HepG2 (cell line): Measurements from ENCODE around the gene FOSB. TPM values are rescaled to one million over a fixed set of nuclear protein-coding genes. Genes with fewer than 3 reads are reported as not detected.

ENCODE experiments used
- ARNTL ChIP-seq: sonication (generic); formaldehyde crosslinking; IDR thresholded peaks from 2 replicates; pipeline ENCODE4 v1.4.0; 2020; ENCODE audit warnings: mild to moderate bottlenecking, missing genetic modification reagents
- ATF1 ChIP-seq: IDR thresholded peaks from 2 replicates; pipeline ENCODE4 v1.6.1; 2016; ENCODE audit warnings: mild to moderate bottlenecking, control low read depth
- ATF3 ChIP-seq: sonication (generic); formaldehyde crosslinking; IDR thresholded peaks from 2 replicates; pipeline ENCODE4 v1.4.0; 2020; ENCODE audit warnings: missing genetic modification reagents
- GABPA ChIP-seq, 2 experiments: IDR thresholded peaks; 2 replicates each; pipeline ENCODE4 v1.6.1; 2011 to 2016; ENCODE audit warnings: low read depth in 2 of 2, low read length in 1 of 2, missing biosample characterization in 1 of 2, missing genetic modification characterization in 1 of 2
- GABPB1 ChIP-seq: IDR thresholded peaks from 2 replicates; pipeline ENCODE4 v1.6.1; 2016; ENCODE audit warnings: mild to moderate bottlenecking, missing genetic modification reagents, moderate library complexity, missing compliant biosample characterization
- HBP1 ChIP-seq: IDR thresholded peaks from 2 replicates; pipeline ENCODE4 v1.6.1; 2016; ENCODE audit warnings: low read depth, control low read depth
- HDAC1 ChIP-seq: sonication (generic); formaldehyde crosslinking; IDR thresholded peaks from 2 replicates; pipeline ENCODE4 v1.5.1; 2020; ENCODE audit warnings: mild to moderate bottlenecking, missing genetic modification reagents
- KLF13 ChIP-seq: sonication (generic); formaldehyde crosslinking; IDR thresholded peaks from 2 replicates; pipeline ENCODE4 v1.4.0; 2020; ENCODE audit warnings: mild to moderate bottlenecking, missing genetic modification reagents
- MXD1 ChIP-seq: sonication (generic); formaldehyde crosslinking; IDR thresholded peaks from 2 replicates; pipeline ENCODE4 v1.4.0; 2020; ENCODE audit warnings: mild to moderate bottlenecking, missing genetic modification reagents
- MXI1 ChIP-seq: IDR thresholded peaks from 3 replicates; pipeline ENCODE4 v1.6.1; 2012; ENCODE audit warnings: low read depth, low read length, inconsistent platforms, borderline replicate concordance
- NFIC ChIP-seq: IDR thresholded peaks from 2 replicates; pipeline ENCODE4 v1.6.1; 2012; ENCODE audit warnings: mild to moderate bottlenecking, low read length, inconsistent platforms
- NFYB ChIP-seq: sonication (generic); formaldehyde crosslinking; IDR thresholded peaks from 2 replicates; pipeline ENCODE4 v1.4.0; 2020; ENCODE audit warnings: missing genetic modification reagents
- NFYC ChIP-seq: IDR thresholded peaks from 2 replicates; pipeline ENCODE4 v1.6.1; 2016; ENCODE audit warnings: missing genetic modification reagents, missing compliant biosample characterization
- PBX2 ChIP-seq: IDR thresholded peaks from 2 replicates; pipeline ENCODE4 v1.6.1; 2016; ENCODE audit warnings: control low read depth
- RARA ChIP-seq: IDR thresholded peaks from 2 replicates; pipeline ENCODE4 v1.6.1; 2016; ENCODE audit warnings: missing genetic modification reagents, missing compliant biosample characterization
- RBFOX2 ChIP-seq: fragments of 200-400 bp; formaldehyde crosslinking; IDR thresholded peaks from 2 replicates; pipeline ENCODE4 v1.6.1; 2017; ENCODE audit warnings: low read depth, mild to moderate bottlenecking, low read length
- RFXAP ChIP-seq: sonication (generic); formaldehyde crosslinking; IDR thresholded peaks from 2 replicates; pipeline ENCODE4 v1.4.0; 2020; ENCODE audit warnings: missing genetic modification reagents, borderline replicate concordance
- SIN3A ChIP-seq: IDR thresholded peaks from 2 replicates; pipeline ENCODE4 v1.6.1; 2011; ENCODE audit warnings: low read depth, mild to moderate bottlenecking, control low read depth, low read length, borderline replicate concordance
- SMYD3 ChIP-seq: sonication (generic); formaldehyde crosslinking; IDR thresholded peaks from 2 replicates; pipeline ENCODE4 v1.8.1; 2023; ENCODE audit warnings: mild to moderate bottlenecking, missing genetic modification reagents
- STAG1 ChIP-seq: sonication (generic); formaldehyde crosslinking; IDR thresholded peaks from 2 replicates; pipeline ENCODE4 v1.4.0; 2020; ENCODE audit warnings: missing genetic modification reagents
- THAP9 ChIP-seq: sonication (generic); formaldehyde crosslinking; IDR thresholded peaks from 2 replicates; pipeline ENCODE4; 2020; ENCODE audit warnings: missing genetic modification reagents, mild to moderate bottlenecking, borderline replicate concordance
- ZNF282 ChIP-seq: fragments of 450-650 bp; IDR thresholded peaks from 2 replicates; pipeline ENCODE4 v1.6.1; 2018; ENCODE audit not compliant: partially characterized antibody
- ZNF460 ChIP-seq: sonication (generic); formaldehyde crosslinking; IDR thresholded peaks from 2 replicates; pipeline ENCODE4 v1.5.1; 2020; ENCODE audit warnings: missing genetic modification reagents, mild to moderate bottlenecking, borderline replicate concordance
- ZNF766 ChIP-seq: sonication (generic); formaldehyde crosslinking; IDR thresholded peaks from 2 replicates; pipeline ENCODE4 v1.5.0; 2020; ENCODE audit warnings: missing genetic modification reagents, borderline replicate concordance
- ZNF83 ChIP-seq: sonication (generic); formaldehyde crosslinking; IDR thresholded peaks from 2 replicates; pipeline ENCODE4 v1.4.0; 2020; ENCODE audit warnings: missing genetic modification reagents, mild to moderate bottlenecking, borderline replicate concordance
- polyA plus RNA-seq, 8 experiments: library from polyadenylated mRNA; depleted of rRNA in 3 of 8; stranded (reverse) in 7 of 8; unstranded in 1 of 8; fragments of >200 nt; fragmentation: Illumina TruSeq in 4 of 8; extraction: Trizol in 4 of 8; gene quantifications; 2 replicates each; pipeline versions ENCODE4 v1.2.1 to v1.2.3, GENCODE V29; 2011 to 2016; ENCODE audit warnings: low read depth in 4 of 8, missing spikeins in 1 of 8, mixed read lengths in 1 of 8; ENCODE audit not compliant: insufficient read depth in 1 of 8
- total RNA-seq, 5 experiments: library from RNA; depleted of rRNA; stranded (reverse); fragments of >200 nt; fragmentation: Illumina TruSeq; extraction: Trizol; gene quantifications; 2 replicates each; pipeline ENCODE4 v1.2.3, GENCODE V29; 2016; ENCODE audit warnings: low read depth in 1 of 5

Gene FOSB
- total and polyA plus RNA-seq, 2 of the 13 experiments (the other 11 are each of a cell fraction or from before 2014, with no cell fraction given), result 2.8 to 6.0 TPM

GRCh38 chr19:45467456-45468158 is at the start of gene FOSB (continued):
- TF ChIP-seq MXI1 (peak; percentile 68; the same call in 1 of the 3 replicates), SMYD3 (no peak), RFXAP (no peak), ZNF460 (CRISPR knock-in tag) (no peak), HBP1 (CRISPR knock-in tag) (peak; percentile 91; the same call in 1 of the 2 replicates), ZNF83 (no peak), RARA (peak; percentile 41), HDAC1 (CRISPR knock-in tag) (peak; percentile 77; the same call in 1 of the 2 replicates), MXD1 (0 out of 2 replicates have a peak, but pooled peaks have one; percentile 56), THAP9 (CRISPR knock-in tag) (no peak), ATF1 (CRISPR knock-in tag) (peak; percentile 94), STAG1 (CRISPR knock-in tag) (no peak), GABPB1 (CRISPR knock-in tag) (peak; percentile 68), KLF13 (CRISPR knock-in tag) (no peak), RBFOX2 (peak; percentile 44; the same call in 1 of the 2 replicates), PBX2 (no peak), NFIC (no peak), ZNF766 (no peak), ZNF282 (no peak), ARNTL (CRISPR knock-in tag) (0 out of 2 replicates have a peak, but pooled peaks have one; percentile 25), GABPA (IDR thresholded peaks at IDR 0.05; ENCODE audit: low read depth, low read length) (no peak), GABPA (CRISPR knock-in tag; IDR thresholded peaks at IDR 0.05; ENCODE audit: low read depth) (no peak), ATF3 (CRISPR knock-in tag) (peak; percentile 49; the same call in 1 of the 2 replicates), NFYC (CRISPR knock-in tag) (peak; percentile 17; the same call in 1 of the 2 replicates), SIN3A (peak; percentile 72; the same call in 1 of the 2 replicates), NFYB (CRISPR knock-in tag) (no peak)
